ENCODE results near the gene EFL1.

- TF ChIP-seq GATA2 (IDR thresholded peaks at IDR 0.05; ENCODE audit: low read depth, low read length) (no peak), GATA3 (IDR thresholded peaks at IDR 0.05; ENCODE audit: low read depth, low read length) (no peak)
Observed at GRCh38 chr15:82297546-82297945, 35.0 kb upstream of the EFL1 start.
